K562 (cell line): ENCODE results near the gene KCNT1.

Experiments
- CEBPG ChIP-seq, 3 experiments: fragments of 200-800 bp in 1 of 3; sonication (Bioruptor generic) in 1 of 3; sonication (generic) in 1 of 3; formaldehyde crosslinking in 1 of 3; IDR thresholded peaks in 2 of 3; conservative IDR thresholded peaks in 1 of 3; 2 replicates each; pipeline versions ENCODE4 v1.6.1 to v1.8.0; 2016 to 2022; ENCODE audit warnings: missing compliant biosample characterization in 2 of 3, missing genetic modification characterization in 2 of 3, mild to moderate bottlenecking in 1 of 3, missing genetic modification reagents in 1 of 3
- EP300 ChIP-seq: IDR thresholded peaks from 2 replicates; pipeline ENCODE4 v1.6.1; 2012; ENCODE audit warnings: low read length, improper control_type of control experiment
- ESRRB ChIP-seq: fragments of 250-450 bp; sonication (Bioruptor Pico); IDR thresholded peaks from 2 replicates; pipeline ENCODE4 v1.5.0; 2020; ENCODE audit warnings: mild to moderate bottlenecking, moderate library complexity, borderline replicate concordance
- ETV5 ChIP-seq: sonication (generic); formaldehyde crosslinking; IDR thresholded peaks from 2 replicates; pipeline ENCODE4 v1.4.0; 2020; ENCODE audit warnings: low read depth, mild to moderate bottlenecking, missing genetic modification reagents
- EZH2 ChIP-seq: IDR thresholded peaks from 2 replicates; pipeline ENCODE4 v1.6.1; 2012; ENCODE audit warnings: low read depth, mild to moderate bottlenecking, inconsistent platforms, low read length, borderline replicate concordance
- NR2C1 ChIP-seq, 2 experiments: fragments of 450-650 bp; IDR thresholded peaks; 2 replicates each; pipeline ENCODE4 v1.6.1; 2017; ENCODE audit warnings: mild to moderate bottlenecking in 2 of 2, antibody characterized with exemption in 1 of 2, inconsistent platforms in 1 of 2, missing compliant biosample characterization in 1 of 2, missing genetic modification characterization in 1 of 2
- POLR2A ChIP-seq: fragments of 450-650 bp; conservative IDR thresholded peaks from 2 replicates; pipeline ENCODE4 v1.6.1; 2016
- RBFOX2 ChIP-seq: fragments of 200-400 bp; formaldehyde crosslinking; IDR thresholded peaks from 2 replicates; pipeline ENCODE4 v1.6.1; 2017; ENCODE audit warnings: low read depth, mild to moderate bottlenecking, low read length, moderate library complexity
- ZNF24 ChIP-seq: fragments of 450-650 bp; IDR thresholded peaks from 2 replicates; pipeline ENCODE4 v1.6.1; 2016
- TF ChIP-seq, protein P1 (sequence below): sonication (generic); formaldehyde crosslinking; IDR thresholded peaks from 2 replicates; pipeline ENCODE4 v1.9.0; 2022; ENCODE audit warnings: mild to moderate bottlenecking, missing genetic modification reagents
- TF ChIP-seq, protein P2 (sequence below), 3 experiments: IDR thresholded peaks in 2 of 3; conservative IDR thresholded peaks in 1 of 3; 2 replicates each; pipeline ENCODE4 v1.5.1; 2011 to 2012; ENCODE audit warnings: low read length in 3 of 3, mild to moderate bottlenecking in 3 of 3, control low read depth in 2 of 3, improper control_type of control experiment in 1 of 3, inconsistent platforms in 1 of 3, low read depth in 1 of 3, mixed read lengths in 1 of 3, moderate library complexity in 1 of 3; ENCODE audit not compliant: insufficient read depth in 2 of 3
- TF ChIP-seq, protein P3 (sequence below): fragments of 450-650 bp; conservative IDR thresholded peaks from 2 replicates; pipeline ENCODE4 v1.6.1; 2016; ENCODE audit warnings: missing genetic modification characterization, low read depth, mild to moderate bottlenecking, control low read depth, missing compliant biosample characterization
- TF ChIP-seq, protein P4 (sequence below), 2 experiments: fragments of 450-650 bp in 1 of 2; sonication (generic) in 1 of 2; formaldehyde crosslinking in 1 of 2; IDR thresholded peaks; 2 replicates each; pipeline versions ENCODE4 v1.7.1 to v1.9.0; 2016 to 2022; ENCODE audit warnings: inconsistent platforms in 1 of 2, mild to moderate bottlenecking in 1 of 2, missing genetic modification reagents in 1 of 2

DNA sequence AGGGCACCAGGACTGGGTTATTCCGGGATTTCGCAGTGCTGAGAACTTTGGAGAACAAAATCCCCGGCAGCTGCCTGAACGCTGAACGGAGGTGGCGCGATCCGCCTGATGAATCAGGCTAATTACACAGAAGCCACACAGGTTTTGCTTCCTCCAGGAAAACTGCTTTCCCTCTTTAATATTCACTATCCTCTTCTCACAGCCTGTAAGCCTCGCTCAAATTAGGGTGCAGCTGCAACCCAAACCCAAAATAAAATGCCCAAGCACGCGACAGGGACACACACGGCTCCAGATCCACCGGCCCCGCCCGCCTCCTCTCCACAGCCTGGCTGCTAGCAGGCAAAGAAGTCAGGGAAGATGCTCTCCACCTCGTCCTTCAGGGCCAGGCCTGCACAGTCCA, 8.7 kb upstream of the KCNT1 start:
- TF ChIP-seq, protein P1, sequence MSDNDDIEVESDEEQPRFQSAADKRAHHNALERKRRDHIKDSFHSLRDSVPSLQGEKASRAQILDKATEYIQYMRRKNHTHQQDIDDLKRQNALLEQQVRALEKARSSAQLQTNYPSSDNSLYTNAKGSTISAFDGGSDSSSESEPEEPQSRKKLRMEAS (CRISPR knock-in tag) = no peak
- TF ChIP-seq EZH2 (no peak), ETV5 (CRISPR knock-in tag) (no peak), EP300 (no peak), ESRRB (CRISPR knock-in tag) (no peak), POLR2A (no peak), RBFOX2 (no peak), CEBPG (CRISPR knock-in tag; IDR thresholded peaks at IDR 0.05) (no peak), CEBPG (tag; conservative IDR thresholded peaks at IDR 0.05 in 1 of 2, IDR thresholded peaks at IDR 0.05 in 1 of 2) (no peak), ZNF24 (no peak), NR2C1 (IDR thresholded peaks at IDR 0.05) (no peak), NR2C1 (tag; IDR thresholded peaks at IDR 0.05) (no peak)
- TF ChIP-seq, protein P2, sequence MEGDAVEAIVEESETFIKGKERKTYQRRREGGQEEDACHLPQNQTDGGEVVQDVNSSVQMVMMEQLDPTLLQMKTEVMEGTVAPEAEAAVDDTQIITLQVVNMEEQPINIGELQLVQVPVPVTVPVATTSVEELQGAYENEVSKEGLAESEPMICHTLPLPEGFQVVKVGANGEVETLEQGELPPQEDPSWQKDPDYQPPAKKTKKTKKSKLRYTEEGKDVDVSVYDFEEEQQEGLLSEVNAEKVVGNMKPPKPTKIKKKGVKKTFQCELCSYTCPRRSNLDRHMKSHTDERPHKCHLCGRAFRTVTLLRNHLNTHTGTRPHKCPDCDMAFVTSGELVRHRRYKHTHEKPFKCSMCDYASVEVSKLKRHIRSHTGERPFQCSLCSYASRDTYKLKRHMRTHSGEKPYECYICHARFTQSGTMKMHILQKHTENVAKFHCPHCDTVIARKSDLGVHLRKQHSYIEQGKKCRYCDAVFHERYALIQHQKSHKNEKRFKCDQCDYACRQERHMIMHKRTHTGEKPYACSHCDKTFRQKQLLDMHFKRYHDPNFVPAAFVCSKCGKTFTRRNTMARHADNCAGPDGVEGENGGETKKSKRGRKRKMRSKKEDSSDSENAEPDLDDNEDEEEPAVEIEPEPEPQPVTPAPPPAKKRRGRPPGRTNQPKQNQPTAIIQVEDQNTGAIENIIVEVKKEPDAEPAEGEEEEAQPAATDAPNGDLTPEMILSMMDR (IDR thresholded peaks at IDR 0.05 in 2 of 3, conservative IDR thresholded peaks at IDR 0.05 in 1 of 3; ENCODE audit: insufficient read depth in 2 of 3, low read depth in 1 of 3, low read length in 3 of 3) = no peak
- TF ChIP-seq, protein P3, sequence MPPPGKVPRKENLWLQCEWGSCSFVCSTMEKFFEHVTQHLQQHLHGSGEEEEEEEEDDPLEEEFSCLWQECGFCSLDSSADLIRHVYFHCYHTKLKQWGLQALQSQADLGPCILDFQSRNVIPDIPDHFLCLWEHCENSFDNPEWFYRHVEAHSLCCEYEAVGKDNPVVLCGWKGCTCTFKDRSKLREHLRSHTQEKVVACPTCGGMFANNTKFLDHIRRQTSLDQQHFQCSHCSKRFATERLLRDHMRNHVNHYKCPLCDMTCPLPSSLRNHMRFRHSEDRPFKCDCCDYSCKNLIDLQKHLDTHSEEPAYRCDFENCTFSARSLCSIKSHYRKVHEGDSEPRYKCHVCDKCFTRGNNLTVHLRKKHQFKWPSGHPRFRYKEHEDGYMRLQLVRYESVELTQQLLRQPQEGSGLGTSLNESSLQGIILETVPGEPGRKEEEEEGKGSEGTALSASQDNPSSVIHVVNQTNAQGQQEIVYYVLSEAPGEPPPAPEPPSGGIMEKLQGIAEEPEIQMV (tag) = no peak
- TF ChIP-seq, protein P4, sequence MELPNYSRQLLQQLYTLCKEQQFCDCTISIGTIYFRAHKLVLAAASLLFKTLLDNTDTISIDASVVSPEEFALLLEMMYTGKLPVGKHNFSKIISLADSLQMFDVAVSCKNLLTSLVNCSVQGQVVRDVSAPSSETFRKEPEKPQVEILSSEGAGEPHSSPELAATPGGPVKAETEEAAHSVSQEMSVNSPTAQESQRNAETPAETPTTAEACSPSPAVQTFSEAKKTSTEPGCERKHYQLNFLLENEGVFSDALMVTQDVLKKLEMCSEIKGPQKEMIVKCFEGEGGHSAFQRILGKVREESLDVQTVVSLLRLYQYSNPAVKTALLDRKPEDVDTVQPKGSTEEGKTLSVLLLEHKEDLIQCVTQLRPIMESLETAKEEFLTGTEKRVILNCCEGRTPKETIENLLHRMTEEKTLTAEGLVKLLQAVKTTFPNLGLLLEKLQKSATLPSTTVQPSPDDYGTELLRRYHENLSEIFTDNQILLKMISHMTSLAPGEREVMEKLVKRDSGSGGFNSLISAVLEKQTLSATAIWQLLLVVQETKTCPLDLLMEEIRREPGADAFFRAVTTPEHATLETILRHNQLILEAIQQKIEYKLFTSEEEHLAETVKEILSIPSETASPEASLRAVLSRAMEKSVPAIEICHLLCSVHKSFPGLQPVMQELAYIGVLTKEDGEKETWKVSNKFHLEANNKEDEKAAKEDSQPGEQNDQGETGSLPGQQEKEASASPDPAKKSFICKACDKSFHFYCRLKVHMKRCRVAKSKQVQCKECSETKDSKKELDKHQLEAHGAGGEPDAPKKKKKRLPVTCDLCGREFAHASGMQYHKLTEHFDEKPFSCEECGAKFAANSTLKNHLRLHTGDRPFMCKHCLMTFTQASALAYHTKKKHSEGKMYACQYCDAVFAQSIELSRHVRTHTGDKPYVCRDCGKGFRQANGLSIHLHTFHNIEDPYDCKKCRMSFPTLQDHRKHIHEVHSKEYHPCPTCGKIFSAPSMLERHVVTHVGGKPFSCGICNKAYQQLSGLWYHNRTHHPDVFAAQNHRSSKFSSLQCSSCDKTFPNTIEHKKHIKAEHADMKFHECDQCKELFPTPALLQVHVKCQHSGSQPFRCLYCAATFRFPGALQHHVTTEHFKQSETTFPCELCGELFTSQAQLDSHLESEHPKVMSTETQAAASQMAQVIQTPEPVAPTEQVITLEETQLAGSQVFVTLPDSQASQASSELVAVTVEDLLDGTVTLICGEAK (IDR thresholded peaks at IDR 0.05) = no peak
- TF ChIP-seq, protein P4 (CRISPR knock-in tag; IDR thresholded peaks at IDR 0.05) = no peak
